Fibroblast of skin of scalp (primary cell): ENCODE measurements around the gene EEPD1.
"Not testable (repeated sequence)": the region's sequence is repeated elsewhere in the genome, so short reads cannot be mapped to it uniquely, and the experiment has no call there.

Experiments used
- DNase-seq: peaks from one replicate; pipeline ENCODE4 v3.0.0-alpha.2; 2013

Gene EEPD1

GRCh38 chr7:36217211-36217960, 64.3 kb downstream of the EEPD1 start:
- no peak for DNase-seq

- DNase-seq = no peak
These were observed 64.9 kb downstream of the EEPD1 start for GRCh38 chr7:36217961-36218284.

GRCh38 chr7:36219429-36219828, 66.4 kb downstream of the EEPD1 start:
- DNase-seq = no peak

GRCh38 chr7:36223851-36224250, 70.8 kb downstream of the EEPD1 start:
- no peak for DNase-seq

GRCh38 chr7:36224934-36225858, 72.1 kb downstream of the EEPD1 start:
- no peak for DNase-seq

- DNase-seq = no peak
These were observed 73.1 kb downstream of the EEPD1 start for GRCh38 chr7:36226151-36226550.

- DNase-seq = peak; percentile 94
These were observed 74.2 kb downstream of the EEPD1 start for GRCh38 chr7:36227223-36227622.

GRCh38 chr7:36228039-36228438, 75.0 kb downstream of the EEPD1 start:
- DNase-seq = peak; percentile 27

GRCh38 chr7:36231406-36231805, 78.4 kb downstream of the EEPD1 start:
- DNase-seq = no peak

- no peak for DNase-seq
These were observed 79.5 kb downstream of the EEPD1 start for GRCh38 chr7:36232555-36232954.

GRCh38 chr7:36232971-36233550, 80.0 kb downstream of the EEPD1 start:
- no peak for DNase-seq

- DNase-seq = no peak
These were observed 83.0 kb downstream of the EEPD1 start for GRCh38 chr7:36236073-36236472.

GRCh38 chr7:36238138-36238537, 85.1 kb downstream of the EEPD1 start:
- DNase-seq = no peak

GRCh38 chr7:36243356-36243755, 90.3 kb downstream of the EEPD1 start:
- not testable (repeated sequence) for DNase-seq

GRCh38 chr7:36244001-36244400, 90.9 kb downstream of the EEPD1 start:
- DNase-seq = not testable (repeated sequence)

GRCh38 chr7:36244429-36244828, 91.4 kb downstream of the EEPD1 start:
- DNase-seq = no peak

GRCh38 chr7:36245684-36246299, 92.7 kb downstream of the EEPD1 start:
- no peak for DNase-seq

GRCh38 chr7:36249091-36249490, 96.0 kb downstream of the EEPD1 start:
- DNase-seq = no peak

GRCh38 chr7:36253699-36254098, 100.6 kb downstream of the EEPD1 start:
- no peak for DNase-seq

- peak; percentile 84 for DNase-seq
These were observed 105.6 kb downstream of the EEPD1 start for GRCh38 chr7:36258510-36259259.

GRCh38 chr7:36260481-36260880, 107.4 kb downstream of the EEPD1 start:
- DNase-seq = no peak
